PC-9 (cell line): ENCODE results near the gene C10orf62. TPM values are rescaled to one million over a fixed set of nuclear protein-coding genes. Genes with fewer than 3 reads are reported as not detected.

Experiments
- BruUV-seq: library from RNA; stranded (reverse); fragments of 400-500 nt; replicated peaks from 2 replicates; lab custom pipeline; 2021; lab: Mats Ljungman, UMichigan
- CTCF ChIA-PET: fragments of 300-600 bp; sonication (Branson Sonifier 250); formaldehyde crosslinking; loops from one replicate; lab custom pipeline; 2022; ENCODE audit warnings: antibody characterized with exemption; lab: Charles Lee
- POLR2A ChIA-PET: fragments of 300-600 bp; sonication (Branson Sonifier 250); formaldehyde crosslinking; loops from one replicate; lab custom pipeline; 2022; ENCODE audit warnings: antibody characterized with exemption; ENCODE audit not compliant: unreplicated experiment; lab: Charles Lee
- DNase-seq, 2 experiments: peaks; one replicate each; pipeline versions ENCODE4 v3.0.0 to v3.0.0-alpha.2; 2015 to 2022; ENCODE audit warnings: mixed read lengths in 1 of 2
- H2AFZ ChIP-seq: fragments of 200-600 bp; sonication (generic); 2 replicates; pipeline ENCODE4 v1.8.1; 2017; ENCODE audit warnings: antibody characterized with exemption
- H3F3A ChIP-seq: fragments of 200-600 bp; sonication (generic); 2 replicates; pipeline ENCODE4 v1.8.1; 2017; ENCODE audit warnings: antibody characterized with exemption, mild to moderate bottlenecking, low read depth; ENCODE audit not compliant: insufficient read depth
- H3K27ac ChIP-seq: fragments of 200-600 bp; sonication (generic); 2 replicates; pipeline ENCODE4 v1.6.1; 2016; ENCODE audit warnings: mixed run types
- H3K27me3 ChIP-seq: fragments of 200-600 bp; sonication (generic); 2 replicates; pipeline ENCODE4 v1.6.1; 2016; ENCODE audit warnings: low read depth, mixed run types; ENCODE audit not compliant: insufficient read depth
- H3K36me3 ChIP-seq: fragments of 200-600 bp; sonication (generic); 2 replicates; pipeline ENCODE4 v1.6.1; 2016; ENCODE audit warnings: low read depth, mixed run types
- H3K4me1 ChIP-seq: fragments of 200-600 bp; sonication (generic); replicated peaks from 2 replicates; pipeline ENCODE4 v1.6.1; 2016; ENCODE audit warnings: mixed run types; ENCODE audit not compliant: insufficient read depth
- H3K4me2 ChIP-seq: fragments of 200-600 bp; sonication (generic); 2 replicates; pipeline ENCODE4 v1.6.1; 2017; ENCODE audit warnings: mixed run types
- H3K4me3 ChIP-seq: fragments of 200-600 bp; sonication (generic); 2 replicates; pipeline ENCODE4 v1.6.1; 2016; ENCODE audit warnings: mixed run types
- H3K79me2 ChIP-seq: fragments of 200-600 bp; sonication (generic); 2 replicates; pipeline ENCODE4 v1.6.1; 2017; ENCODE audit warnings: low read depth, mixed run types
- H3K9me2 ChIP-seq: fragments of 200-600 bp; sonication (generic); 2 replicates; pipeline ENCODE4 v1.8.1; 2017; ENCODE audit warnings: mild to moderate bottlenecking; ENCODE audit not compliant: insufficient read depth
- H3K9me3 ChIP-seq: fragments of 200-600 bp; sonication (generic); 2 replicates; pipeline ENCODE4 v1.8.1; 2016; ENCODE audit warnings: low read depth; ENCODE audit not compliant: insufficient read depth
- H4K20me1 ChIP-seq: fragments of 200-600 bp; sonication (generic); 2 replicates; pipeline ENCODE4 v1.8.1; 2017; ENCODE audit not compliant: insufficient read depth
- EZH2 ChIP-seq: fragments of 200-600 bp; sonication (generic); IDR thresholded peaks from 2 replicates; pipeline ENCODE4 v1.8.0; 2017; ENCODE audit warnings: antibody characterized with exemption, low read depth
- intact Hi-C: fragments of 100-400 bp; cut with micrococcal nuclease; formaldehyde crosslinking; loops from one replicate; pipeline ENCODE4 v1.10.0; 2022; ENCODE audit not compliant: unreplicated experiment
- total RNA-seq: library from RNA; stranded (reverse); gene quantifications from 2 replicates; pipeline ENCODE4 v1.2.3, GENCODE V29; 2021
- TF ChIP-seq, protein P1 (sequence below): fragments of 200-600 bp; sonication (generic); conservative IDR thresholded peaks from 2 replicates; pipeline ENCODE4 v1.6.1; 2017; ENCODE audit warnings: mixed run types, antibody characterized with exemption, mild to moderate bottlenecking, moderate library complexity

The C10orf62 gene
- total RNA-seq, 1 experiment from 2014 or later = 0.59 TPM

DNA sequence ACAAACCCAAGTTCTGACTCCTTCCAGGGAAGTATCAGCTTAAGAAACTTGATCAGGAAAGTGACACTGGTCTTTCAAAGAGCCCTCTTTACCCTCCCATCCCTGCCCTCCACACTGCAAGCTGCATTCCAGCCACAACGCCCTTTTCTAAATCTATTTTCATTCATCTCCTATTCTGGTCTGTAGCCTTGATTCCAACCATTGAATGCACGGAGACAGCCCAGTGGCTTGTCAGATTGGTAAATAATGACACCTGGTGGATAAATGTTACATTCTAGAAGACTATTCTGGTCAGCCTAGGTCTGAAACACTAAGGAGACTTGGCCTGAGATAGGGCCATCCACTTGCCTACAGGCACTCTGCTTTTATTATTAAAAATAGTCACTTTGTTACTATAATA lies 22.9 kb downstream of the C10orf62 start:
- Histone ChIP-seq H3K4me2 (no peak overlapping the region), H2AFZ (no peak overlapping the region), H3K79me2 (no peaks in the 10 kb centered on the region), H3K4me1 (no peaks in the 10 kb centered on the region), H3K27ac (no peak overlapping the region), H4K20me1 (no peaks in the 10 kb centered on the region), H3K36me3 (no peaks in the 10 kb centered on the region), H3K4me3 (no peak overlapping the region), H3F3A (no peaks in the 10 kb centered on the region), H3K9me3 (no peaks in the 10 kb centered on the region), H3K9me2 (no peaks in the 10 kb centered on the region), H3K27me3 (no peaks in the 10 kb centered on the region)
- CTCF ChIA-PET = interaction anchor here (0.6 to 1.6 kb wide), 4 partner anchors 16 to 40 kb away, joined by 3 to 5 read pairs (median 4); partner anchors contain the start of gene ANKRD2
- no TSS peak for BruUV-seq
- peak; percentile 10 to 51 for DNase-seq
- POLR2A ChIA-PET = no interaction called here
- intact Hi-C loops = loop anchor here (1.0 to 10.0 kb wide), 5 partner anchors 38 to 205 kb away; partner anchors contain the start of genes MMS19 and UBTD1
- no peak for TF ChIP-seq EZH2
- TF ChIP-seq, protein P1, sequence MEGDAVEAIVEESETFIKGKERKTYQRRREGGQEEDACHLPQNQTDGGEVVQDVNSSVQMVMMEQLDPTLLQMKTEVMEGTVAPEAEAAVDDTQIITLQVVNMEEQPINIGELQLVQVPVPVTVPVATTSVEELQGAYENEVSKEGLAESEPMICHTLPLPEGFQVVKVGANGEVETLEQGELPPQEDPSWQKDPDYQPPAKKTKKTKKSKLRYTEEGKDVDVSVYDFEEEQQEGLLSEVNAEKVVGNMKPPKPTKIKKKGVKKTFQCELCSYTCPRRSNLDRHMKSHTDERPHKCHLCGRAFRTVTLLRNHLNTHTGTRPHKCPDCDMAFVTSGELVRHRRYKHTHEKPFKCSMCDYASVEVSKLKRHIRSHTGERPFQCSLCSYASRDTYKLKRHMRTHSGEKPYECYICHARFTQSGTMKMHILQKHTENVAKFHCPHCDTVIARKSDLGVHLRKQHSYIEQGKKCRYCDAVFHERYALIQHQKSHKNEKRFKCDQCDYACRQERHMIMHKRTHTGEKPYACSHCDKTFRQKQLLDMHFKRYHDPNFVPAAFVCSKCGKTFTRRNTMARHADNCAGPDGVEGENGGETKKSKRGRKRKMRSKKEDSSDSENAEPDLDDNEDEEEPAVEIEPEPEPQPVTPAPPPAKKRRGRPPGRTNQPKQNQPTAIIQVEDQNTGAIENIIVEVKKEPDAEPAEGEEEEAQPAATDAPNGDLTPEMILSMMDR = peak; percentile 67

DNA sequence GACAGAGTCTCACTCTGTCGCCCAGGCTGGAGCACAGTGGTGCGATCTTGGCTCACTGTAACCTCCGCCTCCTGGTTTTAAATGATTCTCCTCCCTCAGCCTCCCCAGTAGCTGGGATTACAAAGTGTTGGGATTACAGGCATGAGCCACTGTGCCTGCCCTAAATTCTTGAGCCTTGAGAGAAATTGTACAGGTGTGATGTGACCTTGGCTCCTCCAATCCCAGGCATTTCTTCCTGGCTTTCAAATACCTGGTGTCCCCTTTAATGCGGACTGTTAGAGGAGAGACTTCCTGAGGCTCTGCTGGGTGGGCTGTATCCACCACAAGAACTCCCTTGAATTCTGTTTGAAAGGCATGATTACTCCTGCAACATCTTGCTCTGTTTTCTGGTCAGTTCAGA lies 28.8 kb downstream of the C10orf62 start:
- Histone ChIP-seq H3K36me3 (no peaks in the 10 kb centered on the region), H3K9me3 (no peaks in the 10 kb centered on the region), H3K27ac (no peak overlapping the region), H3K4me1 (no peaks in the 10 kb centered on the region), H3F3A (no peaks in the 10 kb centered on the region), H3K79me2 (no peaks in the 10 kb centered on the region), H3K4me3 (no peak overlapping the region), H3K9me2 (no peaks in the 10 kb centered on the region), H2AFZ (no peak overlapping the region), H4K20me1 (no peaks in the 10 kb centered on the region), H3K27me3 (no peaks in the 10 kb centered on the region), H3K4me2 (no peak overlapping the region)
- ChIA-PET POLR2A (interaction anchor here (0.7 kb wide), 1 partner anchor 14 kb away, joined by 4 read pairs; no protein-coding TSS in a partner anchor), CTCF (no interaction called here)
- TF ChIP-seq EZH2 = no peak
- TF ChIP-seq, protein P1 = no peak
- BruUV-seq = no TSS peak
- no peak for DNase-seq
- intact Hi-C loops = loop anchor here (10.0 kb wide), 1 partner anchor 63 kb away; no protein-coding TSS in a partner anchor

DNA sequence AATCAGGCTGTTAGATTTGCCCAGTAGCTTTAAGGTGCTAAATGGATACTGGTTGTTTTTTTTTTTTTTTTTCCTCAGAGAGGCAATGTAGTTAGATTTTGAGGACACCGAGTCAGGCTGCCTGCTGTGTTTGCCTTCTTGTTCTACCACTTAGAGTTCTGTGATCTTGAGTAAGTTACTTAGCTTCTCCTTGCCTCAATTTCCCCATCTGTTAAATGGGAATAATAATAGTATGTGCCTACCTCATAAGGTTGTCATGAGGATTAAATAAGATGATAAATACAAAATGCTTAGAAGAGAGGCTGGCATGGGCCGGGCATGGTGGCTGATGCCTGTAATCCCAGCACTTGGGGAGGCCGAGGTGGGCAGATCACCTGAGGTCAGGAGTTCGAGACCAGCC lies 29.2 kb downstream of the C10orf62 start:
- intact Hi-C loops = loop anchor here (10.0 kb wide), 1 partner anchor 64 kb away; no protein-coding TSS in a partner anchor
- H3K79me2 ChIP-seq = no peaks in the 10 kb centered on the region
- no peak for DNase-seq
- H3K4me3 ChIP-seq = no peak overlapping the region
- no peaks in the 10 kb centered on the region for H3K27me3 ChIP-seq
- no peaks in the 10 kb centered on the region for H3K36me3 ChIP-seq
- no peaks in the 10 kb centered on the region for H3K4me1 ChIP-seq
- H3K9me2 ChIP-seq = no peaks in the 10 kb centered on the region
- BruUV-seq = no TSS peak
- CTCF ChIA-PET = interaction anchor here (0.7 kb wide), 1 partner anchor 101 kb away, joined by 16 read pairs; no protein-coding TSS in a partner anchor
- no peaks in the 10 kb centered on the region for H4K20me1 ChIP-seq
- POLR2A ChIA-PET = interaction anchor here (0.7 kb wide), 1 partner anchor 14 kb away, joined by 4 read pairs; no protein-coding TSS in a partner anchor
- H3F3A ChIP-seq = no peaks in the 10 kb centered on the region
- no peak overlapping the region for H2AFZ ChIP-seq
- H3K9me3 ChIP-seq = no peaks in the 10 kb centered on the region
- no peak overlapping the region for H3K4me2 ChIP-seq
- no peak overlapping the region for H3K27ac ChIP-seq
- TF ChIP-seq EZH2 = no peak
- TF ChIP-seq, protein P1 = no peak
